ENCODE measurements around the gene UPK1B.
A peak's percentile ranks its signal among the peaks of the same experiment; 100 is the strongest.
"Not testable (repeated sequence)": the region's sequence is repeated elsewhere in the genome, so short reads cannot be mapped to it uniquely, and the experiment has no call there.

Gene UPK1B

DNA sequence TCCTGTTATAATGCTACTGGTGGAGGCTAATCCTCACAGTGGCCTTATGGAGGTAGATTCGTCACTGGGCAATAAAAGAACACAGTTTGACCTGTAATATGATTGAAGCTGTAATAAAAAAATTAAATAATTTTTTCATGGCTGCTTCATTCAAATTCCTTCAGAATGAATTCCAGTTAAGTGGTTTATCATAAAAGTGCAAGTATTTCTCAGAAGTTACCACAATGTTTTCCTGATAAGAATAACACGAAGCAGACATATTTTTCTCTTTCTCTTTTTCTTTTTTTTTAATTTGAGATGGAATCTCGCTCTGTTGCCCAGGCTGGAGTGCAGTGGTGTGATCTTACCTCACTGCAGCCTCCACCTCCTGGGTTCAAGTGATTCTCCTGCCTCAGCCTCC lies 51.7 kb downstream of the UPK1B start:
- DNase-seq (ENCODE audit: low spot score) = no peak

DNA sequence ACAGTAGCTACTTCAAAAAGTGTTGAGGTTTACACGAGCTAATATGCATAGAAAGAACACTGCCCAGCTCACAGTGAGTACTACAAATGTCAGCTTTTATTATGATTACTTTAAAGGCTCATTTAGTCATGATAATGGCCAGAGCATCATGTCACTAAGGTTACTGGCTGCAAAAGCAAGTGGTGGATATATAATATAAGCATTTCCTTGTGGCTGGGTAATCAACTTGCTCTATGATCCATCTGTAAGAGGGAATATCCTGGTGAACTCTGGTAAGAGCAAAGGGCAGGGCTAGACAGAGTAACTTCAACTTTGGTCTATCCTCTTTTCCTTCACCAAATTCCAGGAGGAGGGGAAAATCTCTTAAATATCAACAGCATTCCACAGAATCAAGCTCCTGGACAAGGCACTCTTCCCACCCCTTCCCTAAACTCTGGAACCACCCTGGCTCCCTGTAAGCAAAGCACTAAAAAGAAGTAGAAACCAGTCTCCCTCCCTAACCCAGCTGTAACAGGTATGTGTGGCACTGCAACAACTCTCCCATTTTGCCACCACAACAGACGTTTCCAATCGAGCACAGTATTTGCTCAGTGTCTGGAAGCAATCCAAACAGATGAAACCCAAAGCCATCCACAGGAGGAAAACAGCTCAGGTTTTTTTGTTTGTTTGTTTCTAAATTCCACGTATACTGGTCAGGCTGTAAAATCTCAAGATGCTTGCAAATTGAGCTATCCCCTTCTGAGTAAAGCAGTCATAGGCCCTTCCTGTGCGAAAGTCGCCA lies 53.9 kb downstream of the UPK1B start:
- no peak for DNase-seq (ENCODE audit: low spot score)

DNA sequence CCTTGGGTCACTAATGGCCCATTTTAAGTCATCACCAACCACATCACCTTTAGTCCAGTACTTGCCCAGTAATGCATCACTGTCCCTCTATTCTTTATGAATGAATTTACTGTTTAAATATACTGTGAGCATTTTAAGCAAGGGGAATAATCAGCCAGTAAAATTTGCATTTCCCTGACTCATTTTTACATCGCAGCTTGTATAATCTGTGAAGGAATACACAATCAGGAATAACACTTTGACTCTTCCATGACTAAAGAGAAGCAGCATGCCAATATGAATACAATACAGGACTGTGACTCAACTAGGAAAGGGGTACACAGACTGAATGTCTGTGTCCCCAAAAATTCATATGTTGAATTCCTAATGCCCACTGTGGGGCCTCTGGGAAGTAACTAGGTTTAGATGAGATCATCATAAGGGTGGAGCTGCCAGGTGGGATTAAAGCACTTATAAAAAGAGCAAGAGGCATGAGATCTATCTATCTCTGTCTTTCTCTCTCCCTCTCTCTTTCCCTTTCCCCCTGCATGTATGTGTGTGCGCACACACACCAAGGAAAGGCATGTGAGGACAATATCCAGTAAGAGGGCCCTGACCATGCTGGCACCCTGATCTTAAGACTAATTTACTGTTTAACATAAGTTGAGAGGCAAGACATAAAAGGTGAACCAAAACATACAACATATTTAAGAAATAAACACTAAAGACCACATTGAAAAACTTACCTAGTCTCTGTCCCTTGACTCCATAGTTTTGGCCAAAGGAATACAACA lies 55.2 kb downstream of the UPK1B start:
- no peak for DNase-seq (ENCODE audit: low spot score)

DNA sequence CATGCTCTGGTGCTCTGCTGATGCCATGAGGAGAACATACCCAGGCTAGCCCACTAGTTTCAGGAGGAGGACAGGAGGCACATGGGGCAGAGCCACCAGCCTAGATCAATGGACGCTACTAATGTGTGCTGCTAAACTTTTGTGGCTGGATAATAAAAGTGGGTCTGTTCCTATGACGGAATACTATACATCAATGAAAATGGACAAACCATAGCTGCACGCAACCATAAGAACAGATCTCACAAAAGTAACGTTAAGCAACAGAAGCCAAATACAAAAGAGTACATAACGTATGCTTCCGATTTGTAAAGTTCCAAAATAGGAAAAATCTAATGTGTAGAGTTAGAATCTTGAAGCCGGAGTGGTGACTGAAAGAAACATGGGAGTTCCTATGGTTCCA lies 55.8 kb downstream of the UPK1B start:
- no peak for DNase-seq (ENCODE audit: low spot score)

DNA sequence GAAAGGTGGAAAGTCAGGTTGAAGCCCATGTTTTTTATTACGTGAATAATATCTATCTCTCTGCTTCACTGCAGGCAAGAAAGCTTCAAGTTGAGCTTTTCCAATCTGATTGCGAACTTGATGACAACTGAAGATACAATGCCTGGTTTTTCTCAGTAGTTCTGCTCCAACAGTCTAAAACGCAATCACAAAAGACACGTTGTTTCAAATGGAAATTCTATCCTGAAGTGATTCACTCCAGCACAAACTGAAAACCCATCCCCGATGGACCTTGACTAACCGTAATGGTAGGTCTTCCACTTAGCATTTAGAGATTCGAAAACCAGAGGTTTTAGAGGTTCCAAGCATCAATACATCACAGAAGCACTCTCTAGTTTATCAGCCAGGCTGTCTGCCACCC lies 56.7 kb downstream of the UPK1B start:
- DNase-seq (ENCODE audit: low spot score) = no peak

DNA sequence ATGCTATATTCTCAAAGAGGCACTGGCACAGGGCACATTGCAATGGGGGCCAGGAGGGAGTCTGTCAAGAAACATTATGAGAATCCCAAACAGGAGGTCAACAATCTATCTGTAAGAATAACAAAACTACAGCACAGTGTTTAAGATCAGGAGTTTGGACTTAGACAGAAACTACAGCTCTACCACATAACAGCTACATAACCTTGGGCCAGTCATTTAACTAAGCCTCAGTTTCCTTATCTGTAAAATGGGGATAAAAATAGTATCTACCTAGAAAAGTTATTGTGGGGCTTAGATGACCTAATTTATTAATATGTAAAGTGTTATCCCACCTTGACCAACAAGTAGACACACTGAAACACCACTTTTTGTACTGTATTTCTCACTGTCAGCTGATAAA lies 57.3 kb downstream of the UPK1B start:
- DNase-seq (ENCODE audit: low spot score) = no peak

DNA sequence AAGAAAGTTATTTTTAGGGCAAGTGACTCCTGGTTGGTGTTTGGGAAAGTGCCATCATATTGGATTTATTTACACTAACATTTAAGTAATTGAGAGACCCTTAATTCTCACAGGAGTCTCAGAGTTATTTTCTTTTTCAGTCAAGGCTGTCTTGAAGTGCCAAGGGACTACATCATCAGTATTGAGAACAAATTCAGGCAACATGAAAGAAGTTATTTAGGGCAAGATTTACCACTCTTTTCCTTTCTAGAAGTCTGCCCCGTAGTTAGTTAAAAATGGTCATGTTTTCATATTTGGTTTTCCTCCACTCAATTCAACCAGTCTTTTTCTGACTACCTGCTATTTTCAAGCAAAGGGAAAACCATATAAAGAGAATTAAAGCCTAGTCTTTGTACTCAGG lies 61.2 kb downstream of the UPK1B start:
- no peak for DNase-seq (ENCODE audit: low spot score)

DNA sequence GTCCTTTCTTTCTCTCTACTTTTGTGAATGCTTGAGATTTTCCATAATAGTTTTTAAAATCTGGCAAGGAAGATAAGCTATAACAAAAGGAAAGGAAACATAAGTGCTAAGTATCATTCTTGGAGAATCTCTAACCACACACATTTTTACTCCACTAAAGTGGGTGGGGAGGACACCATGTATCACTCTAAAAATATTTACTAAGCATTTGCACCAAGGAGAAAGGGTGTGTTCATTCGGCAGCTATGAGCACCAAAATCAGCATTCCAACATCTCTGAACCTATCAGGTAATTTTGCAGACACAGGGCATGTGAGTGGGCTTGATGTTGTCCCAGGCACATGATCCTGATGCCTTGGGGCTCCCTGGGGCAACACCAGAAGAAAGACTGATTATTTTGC lies 61.8 kb downstream of the UPK1B start:
- no peak for DNase-seq (ENCODE audit: low spot score)

DNA sequence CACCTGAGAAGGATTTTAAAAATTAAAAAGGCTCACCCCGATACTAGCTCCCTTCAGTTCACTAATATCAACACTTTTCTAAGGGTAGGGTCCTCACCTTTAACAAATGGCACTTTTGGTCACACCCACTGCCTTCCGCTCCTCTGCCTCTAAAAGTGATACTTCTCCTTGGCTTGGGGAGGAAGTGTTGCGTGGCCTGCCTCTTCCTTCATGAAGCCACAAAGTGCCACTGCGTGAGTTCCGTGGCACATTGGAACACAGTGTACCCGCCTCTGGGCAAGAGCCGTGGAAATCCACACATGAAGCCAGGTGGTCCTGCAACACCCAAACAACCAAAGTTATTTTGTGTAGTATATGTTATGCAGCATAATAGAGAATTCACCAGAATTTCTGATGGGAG lies 63.4 kb downstream of the UPK1B start:
- DNase-seq (ENCODE audit: low spot score) = no peak

DNA sequence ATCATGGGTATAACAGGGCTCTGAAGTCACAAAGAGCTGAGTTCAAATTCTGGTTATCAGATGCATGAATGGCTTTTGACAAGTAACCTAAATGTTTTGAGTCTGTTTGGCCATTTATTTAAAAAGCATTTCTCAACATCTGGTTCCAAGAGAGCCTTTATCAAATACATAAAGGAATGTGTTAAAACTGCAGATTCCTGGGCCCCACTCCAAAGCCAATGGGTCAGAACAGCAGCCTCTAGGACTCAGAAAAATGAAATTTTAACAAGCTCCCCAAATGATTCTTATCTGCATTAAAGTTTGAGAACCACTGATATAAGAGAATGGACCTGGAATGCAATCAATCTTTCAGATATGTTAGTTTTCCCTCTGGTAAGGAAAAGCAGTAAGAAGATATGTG lies 63.9 kb downstream of the UPK1B start:
- DNase-seq (ENCODE audit: low spot score) = no peak

DNA sequence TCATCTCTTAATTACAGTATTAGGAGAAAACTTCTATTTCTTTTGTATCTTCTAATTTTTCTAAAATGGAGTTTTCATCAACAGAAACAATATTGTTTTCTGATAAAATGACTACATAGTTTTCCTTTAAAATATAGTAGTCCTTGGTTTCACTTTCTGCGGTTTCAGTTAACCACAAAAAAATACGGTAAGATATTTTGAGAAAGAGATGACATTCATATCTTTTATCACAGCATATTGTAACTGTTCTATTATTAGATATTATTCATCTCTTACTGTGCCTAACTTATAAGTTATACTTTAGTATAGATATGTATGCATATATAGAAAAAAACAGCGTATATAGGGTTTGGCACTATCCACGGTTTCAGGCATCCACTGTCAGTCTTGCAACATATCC lies 65.0 kb downstream of the UPK1B start:
- no peak for DNase-seq (ENCODE audit: low spot score)

DNA sequence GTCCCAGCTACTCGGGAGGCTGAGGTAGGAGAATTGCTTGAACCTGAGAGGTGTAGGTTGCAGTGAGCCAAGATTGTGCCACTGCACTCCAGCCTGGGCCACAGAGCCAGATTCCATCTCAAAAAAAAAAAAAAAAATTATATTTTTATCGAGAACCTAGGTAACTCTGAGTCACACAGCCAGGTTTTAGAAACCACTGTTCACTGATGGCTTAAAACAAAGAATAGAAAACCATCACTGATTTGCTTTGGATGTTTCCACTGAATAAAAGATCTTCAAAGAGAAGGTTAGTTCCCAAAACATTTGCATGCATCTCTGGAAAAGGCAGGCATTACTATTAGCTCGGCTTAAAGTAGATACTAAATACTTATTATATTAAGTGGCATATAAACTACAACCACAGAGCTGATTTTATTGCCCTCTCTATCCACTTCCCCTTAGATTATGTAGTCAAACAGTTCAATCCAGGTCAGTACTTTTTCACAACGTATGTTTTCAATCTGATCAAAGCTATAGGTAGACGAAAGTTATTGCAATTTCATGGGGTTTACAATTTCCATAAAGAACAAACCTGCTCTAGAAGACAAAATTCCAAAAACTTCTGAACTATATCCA lies 65.9 kb downstream of the UPK1B start:
- DNase-seq (ENCODE audit: low spot score) = peak; percentile 24

DNA sequence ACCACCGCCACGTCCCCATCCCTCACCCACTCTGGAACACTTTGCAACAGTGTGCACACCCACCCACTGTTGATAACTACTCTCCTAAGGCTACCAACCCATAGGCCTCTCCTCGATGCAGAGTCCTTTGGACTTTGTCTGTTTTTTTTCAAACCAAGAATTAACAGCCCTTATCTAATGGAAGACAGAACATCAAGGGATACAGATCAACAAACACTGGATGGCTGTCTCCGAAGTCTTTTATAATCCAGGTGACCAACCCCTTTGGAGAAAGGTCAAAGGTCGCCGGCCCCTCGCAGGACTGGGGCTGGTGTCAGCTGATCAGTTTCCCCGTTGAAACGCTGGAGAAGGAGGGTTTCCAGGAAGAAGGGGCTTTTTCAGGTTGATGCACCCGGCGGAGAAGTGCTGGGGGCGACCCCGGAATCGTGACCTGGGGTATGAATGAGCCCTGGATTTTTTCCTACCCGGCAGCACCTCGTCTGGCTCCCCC lies 66.7 kb downstream of the UPK1B start:
- DNase-seq (ENCODE audit: low spot score) = peak; percentile 51

DNA sequence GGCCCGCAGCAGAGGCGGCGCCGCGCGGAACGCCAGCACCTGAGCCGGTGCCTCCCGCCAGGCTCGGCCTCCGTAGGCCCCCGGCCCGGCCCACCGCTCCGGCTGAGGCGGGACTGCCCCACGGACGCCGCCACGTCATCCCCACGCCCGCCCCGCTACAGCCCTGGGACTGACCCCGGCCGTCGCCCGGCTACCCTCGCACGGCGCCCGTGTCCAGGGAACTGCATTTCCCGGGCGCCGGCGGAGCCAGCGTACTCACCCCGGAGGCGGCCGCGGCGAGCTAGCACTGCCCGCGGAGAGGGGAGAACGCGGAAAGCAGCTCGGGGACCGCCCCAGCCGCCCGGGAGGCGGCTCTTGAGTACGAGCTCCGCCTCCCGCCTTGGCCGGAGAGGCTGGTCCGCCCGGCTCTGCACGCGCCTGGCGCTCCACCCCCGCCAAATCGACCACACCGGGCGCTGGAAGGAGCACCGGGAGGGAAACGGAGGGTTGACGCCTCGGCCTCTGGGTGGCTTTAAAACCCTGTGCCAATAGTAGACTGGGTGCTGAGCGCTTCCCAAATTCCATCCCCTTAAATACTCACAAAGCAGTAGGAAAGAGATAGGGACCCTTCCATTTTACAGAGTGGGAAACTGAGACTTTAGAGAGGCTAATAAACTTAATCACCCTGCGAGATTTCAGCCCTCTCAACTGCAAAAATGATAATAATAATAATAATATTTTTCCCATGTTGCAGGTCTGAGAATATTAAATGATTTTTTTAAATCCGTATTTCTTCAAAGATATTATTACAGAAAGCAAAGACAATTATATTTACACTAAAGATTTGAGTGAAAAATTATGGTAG lies 67.4 kb downstream of the UPK1B start, which contains the start of gene B4GALT4:
TSS of gene B4GALT4 (minus strand) at position 288 of the 844 bp plus-strand sequence. CDS start 10,779 bp downstream, outside the sequence.
- DNase-seq (ENCODE audit: low spot score) = peak; percentile 89

DNA sequence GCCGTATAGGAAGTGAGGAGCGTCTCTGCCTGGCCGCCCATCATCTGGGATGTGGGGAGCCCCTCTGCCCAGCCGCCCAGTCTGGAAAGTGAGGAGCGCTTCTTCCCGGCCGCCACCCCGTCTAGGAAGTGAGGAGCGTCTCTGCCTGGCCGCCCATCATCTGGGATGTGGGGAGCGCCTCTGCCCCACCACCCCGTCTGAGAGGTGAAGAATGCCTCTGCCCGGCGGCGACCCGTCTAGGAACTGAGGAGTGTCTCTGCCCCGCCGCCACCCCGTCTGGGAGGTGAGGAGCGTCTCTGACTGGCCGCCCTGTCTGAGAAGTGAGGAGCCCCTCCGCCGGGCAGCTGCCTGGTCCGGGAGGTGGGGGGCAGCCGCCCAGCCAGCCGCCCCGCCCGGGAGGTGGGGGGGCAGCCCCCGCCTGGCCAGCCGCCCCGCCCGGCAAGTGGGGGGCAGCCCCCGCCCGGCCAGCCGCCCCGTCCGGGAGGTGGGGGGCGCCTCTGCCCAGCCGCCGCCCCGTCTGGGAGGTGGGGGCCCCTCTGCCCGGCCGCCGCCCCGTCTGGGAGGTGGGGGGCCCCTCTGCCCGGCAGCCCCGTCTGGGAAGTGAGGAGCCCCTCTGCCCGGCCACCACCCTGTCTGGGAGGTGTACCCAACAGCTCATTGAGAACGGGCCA lies 69.1 kb downstream of the UPK1B start:
- not testable (repeated sequence) for DNase-seq (ENCODE audit: low spot score)

DNA sequence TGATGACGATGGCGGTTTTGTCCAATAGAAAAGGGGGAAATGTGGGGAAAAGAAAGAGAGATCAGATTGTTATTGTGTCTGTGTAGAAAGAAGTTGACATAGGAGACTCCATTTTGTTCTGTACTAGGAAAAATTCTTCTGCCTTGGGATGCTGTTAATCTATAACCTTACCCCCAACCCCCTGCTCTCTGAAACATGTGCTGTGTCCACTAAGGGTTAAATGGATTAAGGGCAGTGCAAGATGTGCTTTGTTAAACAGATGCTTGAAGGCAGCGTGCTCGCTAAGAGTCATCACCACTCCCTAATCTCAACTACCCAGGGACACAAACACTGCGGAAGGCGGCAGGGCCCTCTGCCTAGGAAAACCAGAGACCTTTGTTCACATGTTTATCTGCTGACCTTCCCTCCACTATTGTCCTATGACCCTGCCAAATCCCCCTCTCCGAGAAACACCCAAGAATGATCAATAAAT lies 69.7 kb downstream of the UPK1B start:
- not testable (repeated sequence) for DNase-seq (ENCODE audit: low spot score)

DNA sequence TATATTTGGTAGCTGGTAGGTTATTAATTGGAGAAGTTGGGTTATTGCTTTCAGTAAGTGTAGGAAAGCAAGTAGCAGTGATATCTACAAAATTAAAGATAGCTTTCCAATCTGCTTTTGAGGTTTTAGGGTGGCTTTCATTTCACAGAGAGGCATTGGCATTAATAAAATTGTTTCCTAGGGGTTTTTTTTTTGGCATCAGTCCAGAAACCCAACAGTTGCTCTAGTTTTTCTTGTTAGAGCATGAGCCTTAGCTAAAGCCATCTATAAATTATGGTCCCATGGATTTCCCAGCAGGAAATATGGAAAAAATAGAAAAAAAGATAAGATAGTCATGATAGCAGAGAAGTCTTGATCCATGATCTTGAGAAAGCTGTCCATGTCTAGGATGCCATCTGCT lies 70.3 kb downstream of the UPK1B start:
- DNase-seq (ENCODE audit: low spot score) = no peak

DNA sequence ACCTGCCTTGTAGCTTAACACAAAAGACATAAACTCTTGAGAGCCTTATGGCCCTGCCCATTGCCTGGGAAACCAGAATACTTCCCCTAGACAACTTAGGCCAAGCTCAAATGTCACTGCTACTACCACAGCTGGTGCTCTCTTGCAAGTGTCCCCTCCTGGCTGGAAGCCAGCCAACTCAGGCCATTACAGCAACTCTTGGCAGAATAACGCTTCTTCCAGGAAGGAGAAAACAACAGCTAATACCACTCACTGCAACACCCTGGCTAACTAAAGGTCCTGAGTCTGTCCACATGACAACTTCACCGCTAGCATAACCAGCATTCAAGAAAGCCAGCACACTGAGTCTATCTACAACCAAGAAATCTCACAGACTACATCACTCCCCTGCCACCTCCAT lies 72.4 kb downstream of the UPK1B start:
- no peak for DNase-seq (ENCODE audit: low spot score)

Data from NAMALWA (cell line).